Measurements from ENCODE around the gene WNT5B. TPM values are rescaled to one million over a fixed set of nuclear protein-coding genes. Genes with fewer than 3 reads are reported as not detected.

WNT5B gene
- total and polyA plus RNA-seq, 2 of the 8 experiments (the other 6 are each of a cell fraction or from before 2014, with no cell fraction given), result 0.91 to 1.2 TPM

GRCh38 chr12:1582709-1583050 lies 46.4 kb upstream of the WNT5B start:
- no peak overlapping the region for H4K8ac ChIP-seq (ENCODE audit: extremely low read depth, insufficient read depth, low read length)
- no peaks in the 10 kb centered on the region for H3K79me2 ChIP-seq (ENCODE audit: control insufficient read depth in 1 of 2, insufficient read depth in 2 of 2, low read length in 2 of 2)
- H3K4me2 ChIP-seq (ENCODE audit: insufficient read depth in 1 of 2, low read depth in 2 of 2, low read length in 2 of 2), result no peak overlapping the region
- H3K9ac ChIP-seq (replicated peaks in 1 of 4; ENCODE audit: extremely low read depth in 1 of 4, low read depth in 3 of 4, low read length in 3 of 4), result no peak overlapping the region
- no peak overlapping the region for H3K4ac ChIP-seq (replicated peaks; ENCODE audit: insufficient read length, low read depth, low read length)
- no peak for FAIRE-seq
- no peak overlapping the region for H3K27ac ChIP-seq (ENCODE audit: low read depth, low read length)
- H2BK5ac ChIP-seq (ENCODE audit: low read depth, low read length), result no peak overlapping the region
- H2BK20ac ChIP-seq (ENCODE audit: low read length), result no peak overlapping the region
- no peak overlapping the region for H3K4me3 ChIP-seq (ENCODE audit: extremely low read depth in 1 of 4, insufficient read depth in 2 of 4, low read depth in 3 of 4, low read length in 4 of 4)
- ChIA-PET CTCF (ENCODE audit: partially characterized antibody) (interaction anchor here (0.7 to 10.2 kb wide), 36 partner anchors 9 to 474 kb away, joined by 3 to 88 read pairs (median 4); no protein-coding TSS in a partner anchor), POLR2A (ENCODE audit: partially characterized antibody) (interaction anchor here (1.7 kb wide), 1 partner anchor 465 kb away, joined by 5 read pairs; no protein-coding TSS in a partner anchor)
- H2BK12ac ChIP-seq (ENCODE audit: low read depth, low read length), result no peak overlapping the region
- H3K14ac ChIP-seq (ENCODE audit: insufficient read length), result no peak overlapping the region
- no peaks in the 10 kb centered on the region for H3K23me2 ChIP-seq (ENCODE audit: low read depth, low read length)
- TF ChIP-seq ATF3 (IDR thresholded peaks at IDR 0.05; ENCODE audit: insufficient read depth, low read depth, low read length) (no peak), SIN3A (conservative IDR thresholded peaks at IDR 0.05 in 1 of 2, IDR thresholded peaks at IDR 0.05 in 1 of 2; ENCODE audit: low read depth in 1 of 2, low read length in 2 of 2) (no peak), SP1 (IDR thresholded peaks at IDR 0.05; ENCODE audit: low read depth, low read length) (no peak), EGR1 (IDR thresholded peaks at IDR 0.05; ENCODE audit: borderline replicate concordance, low read depth, low read length) (no peak)
- H3K27me3 ChIP-seq (replicated peaks in 1 of 4; ENCODE audit: control insufficient read depth in 3 of 4, extremely low read depth in 1 of 4, insufficient read depth in 3 of 4, low read length in 3 of 4), result peaks cover 6 to 48% (median 31%) of the 10 kb centered on the region in 4 experiments
- H3K56ac ChIP-seq (replicated peaks; ENCODE audit: insufficient read length, low read depth, low read length), result no peak overlapping the region
- no peaks in the 10 kb centered on the region for H3K36me3 ChIP-seq (ENCODE audit: control insufficient read depth in 2 of 4, insufficient read depth in 4 of 4, low read length in 3 of 4)
- no peak overlapping the region for H3K18ac ChIP-seq (ENCODE audit: extremely low read depth, low read length)
- H2AK5ac ChIP-seq (ENCODE audit: low read depth, low read length), result no peak overlapping the region
- H3K9me3 ChIP-seq (ENCODE audit: insufficient read depth in 2 of 2, low read depth in 1 of 2, low read length in 1 of 2), result no peaks in the 10 kb centered on the region
- no peaks in the 10 kb centered on the region for H3K79me1 ChIP-seq (ENCODE audit: low read depth, low read length)
- H2BK15ac ChIP-seq (ENCODE audit: low read length), result no peak overlapping the region
- no peak overlapping the region for H4K91ac ChIP-seq (replicated peaks; ENCODE audit: insufficient read length, low read length)
- H3K4me1 ChIP-seq (replicated peaks in 1 of 4; ENCODE audit: control insufficient read depth in 3 of 4, insufficient read depth in 4 of 4, low read length in 3 of 4), result peaks cover 0 to 4% (median 1%) of the 10 kb centered on the region in 4 experiments; a peak in 2 of 7 replicates
- H2BK120ac ChIP-seq (replicated peaks; ENCODE audit: low read depth, low read length), result no peak overlapping the region
- no peak for DNase-seq (ENCODE audit: low read depth in 1 of 2, low spot score in 2 of 2)
- 93% methylated on average over 4 of the region's 4 CpGs; no CpG with 5 or more reads in 1 of the 2 experiments for WGBS, 2 experiments (ENCODE audit: extremely low coverage in 1 of 2, insufficient coverage in 1 of 2, insufficient read length in 1 of 2, insufficient replicate concordance in 2 of 2, low coverage in 1 of 2, low lambda C conversion rate in 2 of 2, missing lambda C conversion rate in 1 of 2)
- H2AFZ ChIP-seq (ENCODE audit: low read length), result no peak overlapping the region
- peaks cover 5 to 9% of the 10 kb centered on the region in 2 experiments for H4K20me1 ChIP-seq (replicated peaks in 1 of 2; ENCODE audit: control insufficient read depth in 1 of 2, insufficient read depth in 2 of 2, low read length in 2 of 2)
- no peak overlapping the region for H4K5ac ChIP-seq (ENCODE audit: insufficient read length, low read depth, low read length)
- H3K23ac ChIP-seq (ENCODE audit: insufficient read length), result no peak overlapping the region

Data from H1 (cell line).